GM13977 (cell line): ENCODE measurements around the gene MAPK10.

ENCODE experiments used
- DNase-seq: peaks from one replicate; pipeline ENCODE4 v3.0.0; 2012; ENCODE audit warnings: low spot score
- CTCF ChIP-seq: IDR thresholded peaks from 2 replicates; pipeline ENCODE4 v1.5.1; 2012; ENCODE audit warnings: mild to moderate bottlenecking, control low read depth; ENCODE audit not compliant: insufficient read depth; ENCODE audit errors: extremely low read depth, missing control alignments
- in situ Hi-C: fragments of 300-500 bp; cut with MboI; formaldehyde crosslinking; loops from one replicate; pipeline ENCODE4 v1.12.0; 2022; ENCODE audit warnings: low sequenced_read_pairs, low pct_unique_long_range_greater_than_20kb, mixed read lengths, inconsistent platforms; ENCODE audit not compliant: unreplicated experiment

Gene MAPK10

DNA sequence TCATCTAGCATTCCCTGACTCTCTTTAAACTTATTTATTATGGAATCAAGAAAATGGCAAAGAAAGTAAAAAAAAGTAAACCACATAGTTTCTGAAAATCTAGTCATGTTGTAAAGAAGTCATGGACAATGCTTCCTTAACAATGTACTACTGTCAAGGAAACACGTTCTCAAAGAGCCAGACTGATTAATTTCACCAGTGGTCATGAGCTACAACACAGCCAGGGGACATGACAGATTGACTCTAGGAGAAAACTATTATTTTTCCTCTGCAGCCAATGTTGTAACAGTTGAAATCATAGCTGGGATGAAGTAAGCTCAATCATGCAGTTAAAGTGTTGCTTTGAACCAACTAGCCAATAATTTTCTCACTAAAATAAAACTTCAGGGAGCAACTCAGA is 109.2 kb downstream of the MAPK10 start:
- in situ Hi-C loops, result no loop called here
- TF ChIP-seq CTCF, result no peak
- DNase-seq, result no peak

DNA sequence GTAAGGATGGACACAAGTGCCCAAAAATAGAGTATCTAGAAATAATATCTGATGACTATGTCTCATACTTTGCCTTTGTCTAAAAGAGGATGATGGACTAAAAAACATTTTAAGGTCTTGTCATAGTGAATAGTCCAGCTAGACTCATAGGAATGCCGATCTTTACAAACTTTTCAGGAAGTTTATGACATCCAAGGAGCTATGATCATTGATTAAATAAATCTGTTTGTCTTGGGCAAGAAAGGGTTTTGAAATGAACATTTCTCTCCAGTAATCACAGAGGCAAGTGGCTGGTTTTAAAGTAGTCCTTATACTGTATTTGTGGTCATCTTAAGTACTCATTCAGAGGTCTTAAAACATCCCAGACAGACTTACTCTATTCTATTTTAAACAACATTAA is 109.8 kb downstream of the MAPK10 start:
- no peak for TF ChIP-seq CTCF
- no peak for DNase-seq
- in situ Hi-C loops, result no loop called here

- in situ Hi-C loops, result no loop called here
- TF ChIP-seq CTCF, result no peak
- no peak for DNase-seq
Measured at GRCh38 chr4:86249074-86249473, 110.8 kb downstream of the MAPK10 start.

- no peak for DNase-seq
- in situ Hi-C loops, result no loop called here
Measured at GRCh38 chr4:86247906-86248305, 111.9 kb downstream of the MAPK10 start.

GRCh38 chr4:86247320-86247719 is 112.5 kb downstream of the MAPK10 start:
- in situ Hi-C loops, result no loop called here
- DNase-seq, result no peak
- no peak for TF ChIP-seq CTCF

More at GRCh38 chr4:86247906-86248305, 111.9 kb downstream of the MAPK10 start:
- TF ChIP-seq CTCF, result no peak

DNA sequence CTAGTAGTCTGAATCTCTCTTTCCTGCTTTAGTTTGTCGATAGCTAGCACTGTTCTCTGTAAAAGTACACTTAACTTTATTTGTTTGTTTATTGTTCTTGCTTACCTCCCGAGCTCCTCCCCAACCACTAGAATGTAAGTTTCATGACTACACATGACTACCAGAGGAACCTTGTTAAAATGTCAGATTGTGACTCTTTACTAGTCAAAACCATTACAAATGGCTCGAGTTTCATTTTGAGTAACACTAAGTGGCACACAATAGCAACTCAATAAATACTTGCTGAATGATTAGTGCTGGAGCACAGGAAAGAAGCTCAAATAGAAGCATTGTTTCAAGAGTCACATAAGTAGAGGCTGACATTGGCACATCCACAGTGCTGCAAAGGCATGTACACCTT is 116.1 kb downstream of the MAPK10 start:
- no peak for TF ChIP-seq CTCF
- DNase-seq, result no peak
- in situ Hi-C loops, result no loop called here

DNA sequence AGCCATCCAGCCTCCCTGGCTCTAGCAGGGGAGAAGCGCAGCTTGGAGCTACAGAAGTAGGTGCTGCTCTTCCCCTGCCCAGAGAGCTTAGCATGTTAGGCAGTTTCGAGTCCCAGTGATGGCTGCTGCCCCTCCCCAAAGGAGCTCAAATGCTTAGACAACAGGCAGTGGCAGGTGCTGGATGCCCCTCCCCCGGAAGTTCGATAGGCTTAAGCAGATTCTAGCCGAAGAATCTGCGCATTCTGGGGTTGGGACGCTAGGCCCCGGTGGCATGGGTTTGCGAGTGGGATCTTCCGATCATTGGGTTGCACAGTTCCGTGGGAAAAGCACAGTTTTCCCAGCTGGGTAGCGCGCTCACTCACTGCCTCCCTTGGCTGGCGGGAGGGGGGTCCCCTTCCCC is 117.2 kb downstream of the MAPK10 start:
- no peak for TF ChIP-seq CTCF
- no peak for DNase-seq
- in situ Hi-C loops, result no loop called here
